GM18499 (cell line): ENCODE results near the gene SF1.

Experiments used
- ATAC-seq: cut with Tn5 transposase; IDR thresholded peaks from one replicate; pipeline ENCODE4 v1.9.1; 2021; ENCODE audit warnings: moderate number of reproducible peaks; ENCODE audit not compliant: insufficient read depth, unreplicated experiment

The SF1 gene

DNA sequence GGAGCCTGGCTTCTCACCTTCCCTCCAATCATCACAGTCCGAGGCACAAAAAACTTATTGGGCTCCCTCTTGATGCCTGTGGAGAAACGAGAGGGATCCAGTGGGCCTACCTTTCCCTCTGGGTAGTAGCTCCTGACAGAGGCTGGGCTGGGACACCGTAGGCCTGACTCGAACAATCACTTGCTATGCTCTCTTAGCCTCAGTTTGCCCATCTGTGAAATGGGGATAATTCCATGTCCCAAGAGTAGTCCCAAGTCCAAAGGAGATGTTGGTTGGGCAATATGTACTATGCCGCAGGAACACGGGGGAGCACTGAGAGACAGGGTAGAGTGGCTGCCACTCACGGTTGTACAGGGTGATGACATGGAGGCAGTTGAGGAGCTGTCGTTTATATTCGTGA lies 26.8 kb downstream of the SF1 start:
- no peak for ATAC-seq

DNA sequence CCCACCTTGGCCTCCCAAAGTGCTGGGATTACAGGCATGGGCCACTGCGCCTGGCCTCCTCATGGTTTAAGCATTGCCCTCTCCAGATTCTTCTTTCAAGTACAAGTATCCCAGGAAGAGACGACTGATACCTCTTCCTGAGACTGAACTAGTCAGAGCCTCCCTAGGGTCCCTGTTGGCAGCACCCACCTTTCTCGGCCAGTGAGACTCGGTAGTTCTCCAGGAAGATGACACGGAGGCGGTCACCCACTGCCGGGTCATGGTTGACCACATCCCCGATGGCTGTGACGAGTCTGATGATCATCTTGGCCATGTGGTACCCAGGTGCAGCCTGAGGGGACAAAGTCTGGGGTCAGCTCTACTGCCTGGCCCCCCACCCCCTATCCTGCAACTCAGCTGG lies 27.2 kb downstream of the SF1 start:
- ATAC-seq = no peak

DNA sequence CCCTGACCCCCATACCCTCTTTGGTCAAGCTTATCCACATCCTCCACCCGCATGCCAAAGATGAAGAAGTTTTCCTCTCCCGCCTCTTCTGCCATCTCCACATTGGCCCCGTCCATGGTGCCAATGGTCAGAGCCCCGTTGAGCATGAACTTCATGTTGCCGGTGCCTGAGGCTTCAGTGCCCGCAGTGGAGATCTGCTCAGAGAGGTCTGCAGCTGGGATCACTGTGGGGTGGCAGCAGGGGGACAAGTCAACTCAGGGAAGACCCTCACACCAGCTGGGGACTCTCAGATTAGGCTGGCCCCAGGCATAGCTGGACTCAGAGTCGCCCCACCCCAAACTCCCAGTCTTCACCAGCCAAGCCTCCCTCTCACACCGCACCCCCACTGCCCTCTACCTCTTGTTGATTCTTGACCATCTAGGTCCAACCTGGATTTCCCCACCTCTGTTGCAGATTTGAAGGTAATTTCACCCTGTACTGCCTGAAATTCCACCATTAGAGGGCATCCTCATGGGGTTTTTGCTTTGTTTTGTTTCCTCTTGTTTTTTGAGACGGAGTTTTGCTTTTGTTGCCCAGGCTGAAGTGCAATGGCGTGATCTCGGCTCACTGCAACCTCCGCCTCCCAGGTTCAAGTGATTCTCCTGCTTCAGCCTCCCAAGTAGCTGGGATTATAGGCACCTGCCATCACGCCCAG lies 27.8 kb downstream of the SF1 start:
- ATAC-seq = no peak

DNA sequence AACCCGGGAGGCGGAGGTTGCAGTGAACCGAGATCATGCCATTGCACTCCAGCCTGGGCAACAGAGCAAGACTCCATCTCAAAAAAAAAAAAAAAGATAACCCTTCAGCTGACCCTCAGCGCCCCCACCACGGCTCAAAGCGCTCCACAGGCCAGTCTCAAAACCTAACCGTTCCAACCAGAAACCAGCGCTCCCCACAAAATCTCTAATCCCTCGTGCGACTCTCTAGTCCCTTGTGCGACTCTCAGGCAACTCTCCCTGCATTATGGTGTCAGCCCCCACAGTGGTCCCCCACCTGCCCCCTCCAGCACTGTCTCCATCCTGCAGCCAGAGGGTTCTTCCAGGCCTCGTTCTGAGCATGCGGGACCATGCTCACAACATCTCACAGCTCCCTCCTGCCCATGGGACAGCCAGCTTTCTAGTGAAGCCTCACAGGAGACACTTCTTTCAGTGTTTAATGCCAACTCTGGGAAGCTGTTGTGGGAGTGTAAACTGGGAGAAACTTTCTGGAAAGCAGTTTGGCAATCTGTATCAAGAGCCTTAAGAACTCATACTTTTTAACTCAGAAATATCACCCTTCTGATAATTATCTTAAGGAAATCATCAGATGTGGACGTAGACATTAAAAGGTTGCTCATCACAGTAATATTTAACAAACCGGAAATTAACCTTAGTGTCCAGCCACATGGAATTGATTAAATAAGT lies 30.2 kb downstream of the SF1 start:
- ATAC-seq = no peak

DNA sequence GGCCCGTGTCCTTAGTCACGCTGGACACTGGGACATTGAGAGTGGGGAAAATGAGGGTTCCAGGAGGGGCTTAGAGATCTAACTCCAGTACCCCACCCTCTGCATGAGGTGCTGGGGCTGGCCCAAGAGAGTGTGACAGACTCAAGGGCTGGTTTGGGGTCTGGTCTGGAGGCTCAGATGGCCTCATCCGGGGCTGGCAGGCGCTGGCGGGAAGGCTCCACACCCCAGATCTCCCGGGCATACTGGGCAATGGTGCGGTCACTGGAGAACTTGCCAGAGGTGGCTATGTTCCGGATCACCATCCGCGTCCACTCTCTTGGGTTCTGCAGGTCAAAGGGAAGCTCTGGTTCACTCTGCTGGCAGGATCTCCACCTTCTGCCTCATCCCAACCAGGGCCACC lies 31.9 kb downstream of the SF1 start:
- no peak for ATAC-seq

DNA sequence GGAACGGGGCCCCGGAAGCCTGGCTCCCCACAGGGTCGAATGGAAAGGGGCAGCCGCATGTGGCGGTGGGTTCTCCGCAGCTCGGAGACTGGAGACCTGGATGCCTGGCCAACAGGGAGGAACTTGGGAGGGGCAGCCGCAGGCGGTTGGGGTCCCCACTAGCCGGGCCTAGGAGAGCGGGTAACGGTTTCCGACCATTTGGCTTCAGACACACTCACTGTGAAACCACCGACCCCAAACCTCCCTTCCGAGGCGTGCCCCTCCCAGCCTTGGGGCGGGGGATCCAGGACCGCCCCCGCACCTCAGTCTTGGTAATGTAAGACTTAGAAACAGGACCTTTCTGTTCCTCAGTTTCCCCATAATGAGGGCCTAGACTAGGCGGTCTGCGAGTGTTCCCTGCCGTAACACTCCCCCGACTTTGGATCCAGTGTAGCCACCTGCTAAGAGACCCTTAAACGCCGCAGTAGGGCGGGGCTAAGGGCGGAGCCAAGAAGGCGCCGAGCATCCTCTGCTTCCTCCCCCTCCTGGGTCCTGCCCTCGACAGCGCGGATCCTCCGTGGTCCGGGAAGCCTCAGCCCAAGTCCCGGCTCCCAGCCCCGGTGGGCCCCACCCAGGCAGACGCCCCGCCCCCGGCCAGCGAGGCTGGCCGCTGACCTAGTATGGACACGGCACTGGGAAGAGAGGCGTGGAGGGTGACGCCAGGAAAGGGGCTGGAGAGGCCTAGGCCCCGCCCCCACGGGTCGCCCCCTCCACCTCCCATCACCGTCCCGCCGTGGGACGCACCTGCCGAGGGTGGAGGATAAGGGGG lies 32.6 kb downstream of the SF1 start:
- ATAC-seq = no peak

DNA sequence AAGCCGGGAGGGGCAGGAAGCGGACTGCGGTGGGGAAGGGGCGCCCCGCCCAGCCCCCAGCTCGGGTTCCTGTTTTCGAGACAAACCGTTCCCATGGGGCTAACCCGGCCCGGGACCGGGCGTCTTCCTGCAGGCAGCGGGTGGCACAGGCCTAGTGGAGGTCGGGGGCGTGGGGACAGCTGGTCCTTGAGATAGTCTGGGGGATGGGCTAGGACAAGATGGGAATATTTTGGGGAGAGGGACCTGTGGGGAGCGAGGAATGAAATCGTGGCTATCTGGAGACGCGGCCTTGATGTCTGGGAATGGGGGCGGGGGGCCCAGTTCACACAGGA lies 33.2 kb downstream of the SF1 start:
- ATAC-seq = no peak

DNA sequence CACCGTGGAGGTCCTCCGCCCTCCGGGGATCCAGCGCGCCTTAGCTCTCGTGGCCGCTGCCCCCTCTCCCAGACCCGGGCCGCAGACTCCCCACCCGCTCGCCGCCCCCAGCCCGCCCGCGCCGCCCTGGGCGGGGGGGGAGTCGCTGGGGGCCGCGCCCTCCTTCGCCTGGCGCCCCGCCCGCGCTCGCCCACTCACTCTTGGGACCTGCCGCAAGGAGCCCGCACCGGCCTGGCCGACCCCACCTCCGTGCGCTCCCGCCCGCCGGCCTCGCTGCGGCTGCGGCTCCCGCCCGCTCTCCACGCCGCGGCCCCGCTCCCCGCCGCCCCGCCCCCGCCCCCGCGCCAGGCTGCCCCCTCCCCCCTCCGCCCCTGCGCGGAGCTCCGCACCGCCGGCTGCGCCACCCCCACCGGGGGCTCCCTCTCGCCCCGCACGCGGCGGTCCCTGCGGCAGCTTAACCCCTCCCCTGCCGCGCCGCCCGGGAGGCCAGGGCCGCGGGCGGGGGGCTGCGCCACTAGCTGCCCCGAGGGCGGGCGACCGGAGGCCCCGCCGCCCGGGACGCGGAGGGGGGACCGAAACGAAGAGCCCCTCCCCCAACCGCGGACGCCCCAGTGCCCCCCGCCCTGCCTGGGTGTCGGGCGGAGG lies 33.7 kb downstream of the SF1 start:
- no peak for ATAC-seq

DNA sequence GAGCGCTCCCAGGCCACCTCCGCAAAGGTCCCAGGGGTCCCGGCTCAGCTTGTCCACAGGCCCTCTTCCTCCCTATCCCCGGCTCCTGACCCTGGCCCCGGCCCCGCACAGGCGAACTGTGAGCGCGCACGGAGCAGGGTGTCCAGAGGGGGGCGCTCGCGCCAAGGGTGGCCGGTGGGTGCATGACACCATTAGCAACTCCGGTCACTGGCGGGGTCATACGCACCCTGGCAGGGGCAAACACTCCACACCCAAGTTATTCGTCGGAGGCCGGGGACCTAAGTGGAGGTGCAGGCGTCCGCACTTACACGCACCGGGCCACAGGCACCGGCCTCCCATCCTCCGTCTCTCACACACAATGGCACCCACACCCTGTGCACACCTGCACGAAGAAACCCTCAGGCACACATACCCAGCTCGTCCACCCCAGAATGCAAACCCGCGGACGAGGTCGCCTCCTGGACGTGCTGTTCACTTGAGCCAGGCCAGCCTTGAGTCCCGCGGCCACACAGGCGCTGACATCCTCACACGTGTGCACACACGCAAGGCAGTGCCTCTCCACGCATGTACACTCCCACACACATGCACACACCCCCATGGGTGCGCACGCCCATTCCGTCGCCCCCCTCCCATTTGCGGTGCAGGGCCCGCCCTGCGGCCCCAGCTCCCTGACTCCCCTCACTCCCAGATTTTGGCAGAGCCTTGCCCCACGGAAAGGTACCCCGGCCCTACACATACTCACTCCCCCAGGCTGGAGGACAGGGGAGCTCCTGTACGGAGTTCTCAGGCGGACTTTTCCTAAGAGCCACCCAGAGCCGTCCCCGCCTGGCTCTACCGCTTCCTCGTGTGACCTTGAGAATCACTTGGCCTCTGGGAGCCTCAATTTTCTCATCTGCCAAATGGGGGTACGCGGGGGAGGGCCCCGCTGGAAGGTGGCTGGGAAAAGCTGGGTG lies 34.5 kb downstream of the SF1 start, which contains the start of gene RASGRP2:
Gene RASGRP2, minus strand, starts transcription at position 552 of the 953 bp plus-strand sequence. CDS start 1,276 bp downstream, outside the sequence.
- no peak for ATAC-seq

DNA sequence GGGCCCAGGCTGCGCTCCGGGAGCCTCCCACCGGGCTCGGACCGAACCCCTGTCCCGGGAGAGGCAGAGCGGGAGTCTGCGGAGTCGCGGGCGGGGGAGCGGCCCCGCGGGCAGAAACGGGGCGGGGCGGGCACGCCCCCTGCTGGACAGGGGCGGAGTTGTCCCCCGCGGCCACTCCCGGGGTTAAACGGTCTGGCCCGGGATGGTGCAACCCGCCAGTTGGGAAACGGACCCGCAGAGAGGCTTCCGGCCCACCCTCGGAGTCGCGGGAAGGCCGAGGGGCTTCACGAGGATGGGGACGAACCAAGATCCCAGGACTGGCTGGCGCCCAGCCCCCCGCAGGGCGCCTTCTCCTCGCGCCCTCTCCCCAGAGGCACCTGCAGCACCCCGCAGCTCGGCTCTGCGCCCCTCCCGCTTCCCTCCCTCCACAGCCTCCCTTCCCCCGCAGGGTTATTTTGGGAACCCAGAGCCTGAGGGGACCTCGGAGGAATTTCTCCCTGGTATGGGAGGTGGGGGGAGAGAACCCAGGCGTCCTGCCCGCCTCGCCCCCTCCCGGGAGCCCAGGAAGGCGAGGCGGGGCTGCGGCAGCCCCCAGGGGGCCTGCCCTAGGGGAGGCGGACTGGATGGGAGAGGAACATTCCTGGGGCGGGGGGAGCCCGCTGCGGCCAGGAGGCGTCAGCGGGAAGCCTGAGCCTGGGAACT lies 35.3 kb downstream of the SF1 start:
- ATAC-seq = no peak

DNA sequence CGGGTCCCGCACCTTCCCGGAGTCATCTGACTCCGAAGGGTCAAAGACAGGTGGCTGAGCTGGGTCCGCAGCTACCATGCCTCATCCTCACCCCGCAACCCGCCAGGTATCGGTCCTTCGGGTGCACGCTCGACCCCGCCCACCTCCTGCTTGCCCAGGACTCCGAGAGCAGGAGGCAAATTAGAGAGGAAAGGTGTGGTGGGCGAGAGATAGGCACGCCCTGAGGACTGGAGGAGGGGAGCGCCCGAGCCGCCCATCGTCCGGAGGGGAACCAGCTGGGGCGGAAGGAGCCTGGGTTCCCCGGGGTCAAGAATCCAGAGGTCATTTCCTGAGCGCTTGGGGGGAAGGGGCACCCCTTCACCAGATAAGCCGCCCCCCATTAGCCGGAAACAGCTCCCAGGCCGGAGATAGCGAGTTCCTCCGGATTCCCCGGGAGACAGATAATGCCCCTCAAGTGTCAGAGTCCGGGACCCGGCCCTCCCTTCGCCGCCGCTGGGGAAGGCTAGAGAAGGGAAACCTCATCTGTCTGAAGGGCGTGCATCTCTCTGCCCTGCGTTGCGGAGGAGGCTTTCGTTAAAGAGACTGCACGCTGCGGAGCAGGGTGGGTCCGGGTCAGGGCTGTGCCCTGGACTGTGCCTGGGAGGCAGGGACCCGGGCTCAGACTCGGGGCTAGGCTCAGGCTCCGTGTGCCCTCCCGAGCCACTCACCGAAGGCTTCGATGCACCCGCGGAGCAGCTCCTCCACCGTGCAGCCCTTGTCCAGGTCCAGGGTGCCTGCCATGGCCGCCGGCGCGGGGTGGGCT lies 36.1 kb downstream of the SF1 start:
- no peak for ATAC-seq

DNA sequence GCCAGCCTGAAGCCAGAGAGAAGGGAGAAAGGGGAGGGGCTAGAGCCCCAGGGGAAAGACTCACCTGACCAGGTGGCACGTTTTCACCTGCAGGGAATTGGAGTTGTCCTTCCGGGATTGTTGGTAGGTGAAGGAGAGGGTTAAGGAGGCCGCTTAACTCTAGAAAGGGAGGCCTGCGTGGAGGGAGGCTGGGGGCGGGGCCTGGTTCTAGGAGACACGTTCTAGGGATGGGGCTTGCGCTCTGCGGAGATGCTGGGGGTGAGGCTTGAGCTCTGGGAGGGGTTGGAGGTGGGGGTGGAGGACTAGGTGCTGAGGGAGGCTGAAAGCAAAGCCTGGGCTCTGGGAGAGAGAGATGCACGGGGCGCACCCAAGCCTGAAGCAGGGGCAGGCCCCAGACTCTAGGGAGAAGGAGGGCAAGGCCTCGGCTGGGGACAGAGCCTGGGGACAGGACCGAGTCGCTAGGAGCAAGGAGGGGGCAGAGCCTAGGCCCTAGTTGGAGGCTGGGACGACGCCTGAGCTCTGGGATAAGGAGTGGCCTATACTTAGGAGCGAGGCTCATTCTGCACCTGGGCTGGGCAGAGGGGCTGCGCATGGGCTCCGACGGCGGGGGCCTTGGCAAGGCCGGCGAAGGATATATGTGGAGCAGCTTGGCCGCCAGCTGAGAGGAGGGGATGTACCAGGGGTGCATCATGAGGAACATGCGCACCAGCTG lies 36.8 kb downstream of the SF1 start:
- ATAC-seq = no peak

DNA sequence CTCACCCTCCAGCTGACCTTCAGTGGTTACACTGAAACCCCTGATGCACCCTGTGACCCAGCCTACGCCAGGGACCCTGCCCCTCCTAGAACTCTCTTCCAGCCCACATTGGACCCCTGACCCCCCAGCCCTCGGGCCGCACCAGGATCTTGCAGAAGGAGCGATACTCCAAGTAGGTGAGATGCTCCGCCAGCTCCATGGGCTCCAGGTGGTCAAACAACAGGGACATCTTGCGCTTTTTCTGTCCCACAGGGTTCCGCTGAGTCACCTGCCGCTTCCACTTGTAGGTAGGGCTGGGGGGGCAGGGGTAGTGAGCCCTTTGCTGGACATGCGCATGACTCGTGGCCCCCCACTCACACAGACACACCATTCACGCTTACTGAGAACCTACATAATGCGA lies 38.5 kb downstream of the SF1 start:
- no peak for ATAC-seq

DNA sequence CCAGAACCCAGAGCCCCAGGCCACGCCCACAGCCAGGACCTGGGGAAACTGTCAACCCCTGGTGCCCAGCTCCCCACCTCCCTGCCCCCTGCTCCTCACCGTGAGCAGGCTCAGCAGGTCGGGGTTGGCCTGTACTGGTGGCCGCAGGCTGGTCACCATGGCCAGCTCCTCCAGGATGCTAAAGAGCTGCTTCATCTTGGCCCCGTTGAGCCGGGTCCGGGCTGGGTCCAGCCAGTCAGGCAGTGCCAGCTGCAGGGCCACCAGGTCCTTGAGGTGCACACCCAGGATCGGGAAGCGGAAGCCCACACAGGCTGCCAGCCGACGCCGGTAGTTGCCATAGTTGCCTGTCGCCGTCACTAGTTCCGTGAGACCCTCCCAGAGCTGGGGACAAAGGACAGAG lies 41.7 kb downstream of the SF1 start:
- no peak for ATAC-seq

DNA sequence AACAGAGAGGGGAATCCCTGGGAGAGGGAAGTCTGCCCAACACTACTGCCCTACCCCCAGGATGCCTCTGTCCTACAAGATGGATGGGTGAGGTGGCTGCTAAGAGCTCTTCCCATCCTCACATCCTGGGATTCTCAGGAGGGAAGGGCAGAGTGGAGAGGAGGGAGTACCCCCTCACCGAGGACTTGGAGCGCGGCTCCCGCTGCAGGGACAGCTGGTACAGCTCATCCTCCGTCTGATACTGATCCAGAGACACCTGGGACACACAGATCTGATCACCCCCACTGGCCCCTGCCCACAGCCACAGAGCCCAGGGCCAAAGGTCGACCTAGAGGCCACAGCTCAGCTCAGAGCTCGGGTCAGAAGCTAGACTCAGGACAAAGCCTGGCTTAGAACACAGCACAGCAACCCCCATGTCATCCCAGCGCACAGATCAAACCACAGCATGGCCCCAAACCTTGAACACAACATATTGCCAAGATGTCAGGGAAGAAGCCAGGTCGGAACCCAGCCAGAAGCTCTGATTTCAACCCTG lies 42.5 kb downstream of the SF1 start:
- no peak for ATAC-seq

DNA sequence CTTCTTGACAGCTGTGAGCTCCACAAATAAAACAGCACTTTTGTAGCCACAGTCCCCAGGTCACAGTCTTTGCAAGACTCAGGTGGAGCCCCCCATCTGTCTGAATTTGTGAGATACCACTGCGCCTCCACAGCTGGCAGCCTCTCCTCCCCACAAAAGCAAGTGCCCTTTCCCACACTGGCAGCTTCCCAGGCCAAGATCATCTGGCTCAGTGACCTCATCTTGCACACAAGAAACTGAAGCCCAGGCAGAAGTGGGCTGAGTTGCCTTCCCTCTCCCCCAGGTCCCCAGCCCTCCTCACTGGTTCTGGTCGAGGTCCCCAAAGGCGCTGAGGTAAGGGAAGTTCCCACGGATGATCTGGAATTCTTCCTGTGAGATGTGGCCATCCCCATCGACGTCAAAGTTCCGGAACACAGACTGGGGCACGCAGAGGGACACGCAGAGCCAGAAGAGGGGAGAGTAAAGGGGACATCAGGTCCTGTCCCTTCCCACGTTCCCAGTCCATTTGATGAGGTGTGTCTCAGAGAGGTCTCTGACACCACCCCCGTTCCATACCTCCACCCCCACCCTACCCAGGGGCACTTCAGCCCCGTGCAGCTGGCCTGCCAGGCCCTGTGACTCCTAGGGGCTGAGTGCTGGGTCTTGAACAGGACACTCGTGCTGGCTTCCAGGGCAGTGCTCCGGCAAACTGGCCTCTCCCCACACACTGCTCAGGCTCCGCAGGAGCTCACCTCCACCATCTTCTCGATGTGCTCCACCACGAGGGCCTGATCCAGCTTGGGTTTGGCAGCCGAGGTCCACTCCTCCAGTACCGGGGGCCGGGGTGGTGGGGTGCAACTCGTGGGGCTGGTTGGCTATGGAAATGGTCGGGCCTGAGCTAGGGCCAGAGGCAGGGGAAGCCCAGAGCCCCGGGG lies 43.3 kb downstream of the SF1 start:
- no peak for ATAC-seq

DNA sequence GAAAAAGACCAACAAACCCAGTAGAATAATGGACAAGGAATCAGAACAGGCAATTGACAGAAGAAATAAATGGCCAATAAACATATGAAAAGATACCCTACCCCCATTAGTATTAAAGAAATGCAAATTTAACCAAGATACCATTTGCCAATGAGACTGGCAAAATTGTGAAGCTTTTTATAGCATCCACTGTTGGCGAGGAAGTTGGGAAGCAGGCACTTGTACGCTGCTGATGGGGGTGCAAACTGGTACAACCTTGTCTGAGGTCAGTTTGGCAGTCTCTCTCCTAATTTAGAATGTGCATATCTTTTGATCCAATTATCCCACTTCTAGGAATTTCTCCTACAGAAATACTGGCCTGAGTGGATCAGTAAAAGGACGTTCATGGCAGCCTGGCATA lies 46.7 kb downstream of the SF1 start:
- no peak for ATAC-seq
